ENCODE measurements around the gene DAP.
A peak's percentile ranks its signal among the peaks of the same experiment; 100 is the strongest.

The DAP gene

DNA sequence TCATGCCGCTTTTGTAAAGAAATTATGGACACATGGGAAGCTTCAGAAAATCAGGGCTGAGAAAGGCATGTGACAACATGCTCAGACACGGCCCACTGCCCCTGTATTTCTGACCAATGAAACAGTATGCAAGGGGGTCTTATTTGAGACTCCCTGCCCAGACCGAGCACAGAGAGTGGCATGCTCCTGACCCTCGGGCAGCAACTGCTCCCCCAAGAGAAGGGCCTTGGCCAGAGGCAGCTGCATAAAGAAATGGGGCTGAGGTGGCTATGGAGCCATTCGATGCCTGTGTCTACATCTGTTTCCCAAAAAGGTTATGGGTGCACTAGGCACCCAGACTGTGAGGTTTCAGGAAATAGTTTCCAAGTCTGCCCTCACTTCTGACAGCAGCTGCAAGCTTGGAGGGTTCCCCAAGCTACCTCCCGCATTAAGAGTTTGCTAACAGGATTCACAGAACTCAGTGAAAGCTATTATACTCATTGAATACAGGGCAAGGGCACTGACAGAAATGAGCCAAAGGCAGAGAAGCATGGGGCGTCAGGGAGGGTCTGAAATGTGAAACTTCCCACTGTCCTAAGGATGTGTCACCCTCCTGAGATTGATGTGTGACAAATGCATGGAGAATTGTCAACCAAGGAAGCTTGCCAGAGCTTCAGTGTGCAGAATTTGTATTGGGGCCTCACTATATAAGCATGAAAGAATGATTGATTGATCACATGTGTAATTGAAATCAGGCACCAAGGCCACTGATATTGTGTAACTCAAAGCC is 94.3 kb downstream of the DAP start:
- ATAC-seq: no peak
- TF ChIP-seq ZNF8 (CRISPR knock-in tag; IDR thresholded peaks at IDR 0.05): no peak
- no peak for TF ChIP-seq ARNTL (CRISPR knock-in tag; IDR thresholded peaks at IDR 0.05; ENCODE audit: borderline replicate concordance, low read depth)
- no peak for TF ChIP-seq ZFP30 (CRISPR knock-in tag; IDR thresholded peaks at IDR 0.05)
- TF ChIP-seq PPARA (CRISPR knock-in tag; IDR thresholded peaks at IDR 0.05; ENCODE audit: borderline replicate concordance): no peak
- TF ChIP-seq ZC3H10 (CRISPR knock-in tag; IDR thresholded peaks at IDR 0.05): no peak
- TF ChIP-seq ZFP3 (CRISPR knock-in tag; IDR thresholded peaks at IDR 0.05): no peak
- no peak for TF ChIP-seq ZNF565 (CRISPR knock-in tag; conservative IDR thresholded peaks at IDR 0.05; ENCODE audit: low read depth)
- no peak for TF ChIP-seq CSDC2 (CRISPR knock-in tag; IDR thresholded peaks at IDR 0.05)
- no peak for TF ChIP-seq OSR1 (CRISPR knock-in tag; IDR thresholded peaks at IDR 0.05)
- no peak for TF ChIP-seq CREB5 (CRISPR knock-in tag; IDR thresholded peaks at IDR 0.05; ENCODE audit: low read depth)
- TF ChIP-seq ZNF70 (CRISPR knock-in tag; IDR thresholded peaks at IDR 0.05): no peak
- no peak for TF ChIP-seq GLIS3 (CRISPR knock-in tag; IDR thresholded peaks at IDR 0.05)

GRCh38 chr5:10665799-10666198 is 95.2 kb downstream of the DAP start:
- ATAC-seq: no peak
- TF ChIP-seq TOX (CRISPR knock-in tag; IDR thresholded peaks at IDR 0.05; ENCODE audit: borderline replicate concordance): no peak
- no peak for TF ChIP-seq ZFP30 (CRISPR knock-in tag; IDR thresholded peaks at IDR 0.05)
- no peak for TF ChIP-seq ZFP3 (CRISPR knock-in tag; IDR thresholded peaks at IDR 0.05)
- TF ChIP-seq SNAI2 (CRISPR knock-in tag; IDR thresholded peaks at IDR 0.05): no peak

DNA sequence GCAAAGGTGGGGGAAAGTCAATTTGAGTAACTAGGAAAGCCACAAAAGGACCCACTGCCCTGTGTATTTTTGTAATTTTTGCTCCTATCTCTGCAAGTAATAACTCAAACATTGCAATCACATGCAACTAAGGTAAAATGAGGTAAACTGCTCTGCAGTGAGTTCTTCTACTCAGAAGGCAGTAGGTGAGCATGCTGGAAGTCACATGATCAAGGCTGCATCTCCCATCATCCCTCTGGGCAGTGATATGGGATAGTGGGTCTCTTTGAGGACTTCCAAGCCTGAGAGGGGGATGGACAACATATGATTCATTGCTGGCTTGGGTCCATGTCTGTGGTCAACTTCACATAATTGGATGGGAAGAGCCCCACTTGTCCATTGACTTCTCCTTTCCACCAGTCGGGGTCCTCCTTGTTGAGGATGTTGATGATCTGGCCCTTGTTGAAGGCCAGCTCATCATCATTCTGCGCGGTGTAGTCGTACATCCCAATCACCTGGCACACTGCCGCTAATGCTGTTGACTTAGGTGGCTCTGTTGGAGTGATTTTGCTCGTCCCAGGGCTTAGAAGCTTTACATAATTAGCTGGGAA is 96.8 kb downstream of the DAP start:
- peak; percentile 19 for ATAC-seq

DNA sequence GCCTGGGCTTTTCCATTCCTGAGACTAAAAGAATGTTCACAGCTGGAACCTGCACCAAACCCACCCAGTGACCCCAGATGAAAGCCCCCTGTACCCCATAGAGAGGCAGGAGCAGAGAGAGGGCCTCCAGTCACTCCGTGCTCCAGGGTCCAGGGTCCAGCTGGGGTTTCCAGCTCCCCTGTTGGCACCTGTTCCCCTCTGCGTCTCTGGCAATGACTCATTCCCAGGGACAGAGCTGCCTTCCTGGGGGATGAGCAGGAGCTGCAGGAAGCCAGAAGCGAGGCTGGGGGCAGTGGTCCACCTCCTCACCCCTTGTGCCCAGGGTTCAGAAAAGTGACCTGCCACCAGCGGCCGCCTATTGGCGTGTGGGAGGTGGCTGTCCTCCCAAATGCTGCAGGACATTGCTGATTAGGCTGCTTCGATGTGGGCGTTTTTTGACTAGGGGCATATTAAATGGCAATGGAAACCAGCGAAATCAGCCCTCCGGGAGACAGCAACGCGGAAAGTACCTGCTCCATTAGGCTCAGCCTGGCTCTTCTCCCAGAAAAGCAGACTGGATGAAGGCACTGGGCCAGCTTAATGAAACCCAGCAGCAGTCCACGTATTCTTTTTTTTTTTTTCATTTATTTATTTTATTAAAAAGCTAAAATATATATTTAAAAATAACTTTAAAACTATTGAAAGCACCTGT is 97.4 kb downstream of the DAP start:
- TF ChIP-seq SNAI2 (CRISPR knock-in tag; IDR thresholded peaks at IDR 0.05): peak; percentile 59; the same call in 1 of the 2 replicates
- no peak for TF ChIP-seq ESRRG (CRISPR knock-in tag; IDR thresholded peaks at IDR 0.05)
- 0 out of 2 replicates have a peak, but pooled peaks have one; percentile 5 for TF ChIP-seq ISL1 (CRISPR knock-in tag; IDR thresholded peaks at IDR 0.05)
- TF ChIP-seq OSR1 (CRISPR knock-in tag; IDR thresholded peaks at IDR 0.05): no peak
- no peak for TF ChIP-seq TOX (CRISPR knock-in tag; IDR thresholded peaks at IDR 0.05; ENCODE audit: borderline replicate concordance)
- TF ChIP-seq CSRNP3 (CRISPR knock-in tag; IDR thresholded peaks at IDR 0.05): no peak
- no peak for TF ChIP-seq ZNF8 (CRISPR knock-in tag; IDR thresholded peaks at IDR 0.05)
- TF ChIP-seq, protein P1, sequence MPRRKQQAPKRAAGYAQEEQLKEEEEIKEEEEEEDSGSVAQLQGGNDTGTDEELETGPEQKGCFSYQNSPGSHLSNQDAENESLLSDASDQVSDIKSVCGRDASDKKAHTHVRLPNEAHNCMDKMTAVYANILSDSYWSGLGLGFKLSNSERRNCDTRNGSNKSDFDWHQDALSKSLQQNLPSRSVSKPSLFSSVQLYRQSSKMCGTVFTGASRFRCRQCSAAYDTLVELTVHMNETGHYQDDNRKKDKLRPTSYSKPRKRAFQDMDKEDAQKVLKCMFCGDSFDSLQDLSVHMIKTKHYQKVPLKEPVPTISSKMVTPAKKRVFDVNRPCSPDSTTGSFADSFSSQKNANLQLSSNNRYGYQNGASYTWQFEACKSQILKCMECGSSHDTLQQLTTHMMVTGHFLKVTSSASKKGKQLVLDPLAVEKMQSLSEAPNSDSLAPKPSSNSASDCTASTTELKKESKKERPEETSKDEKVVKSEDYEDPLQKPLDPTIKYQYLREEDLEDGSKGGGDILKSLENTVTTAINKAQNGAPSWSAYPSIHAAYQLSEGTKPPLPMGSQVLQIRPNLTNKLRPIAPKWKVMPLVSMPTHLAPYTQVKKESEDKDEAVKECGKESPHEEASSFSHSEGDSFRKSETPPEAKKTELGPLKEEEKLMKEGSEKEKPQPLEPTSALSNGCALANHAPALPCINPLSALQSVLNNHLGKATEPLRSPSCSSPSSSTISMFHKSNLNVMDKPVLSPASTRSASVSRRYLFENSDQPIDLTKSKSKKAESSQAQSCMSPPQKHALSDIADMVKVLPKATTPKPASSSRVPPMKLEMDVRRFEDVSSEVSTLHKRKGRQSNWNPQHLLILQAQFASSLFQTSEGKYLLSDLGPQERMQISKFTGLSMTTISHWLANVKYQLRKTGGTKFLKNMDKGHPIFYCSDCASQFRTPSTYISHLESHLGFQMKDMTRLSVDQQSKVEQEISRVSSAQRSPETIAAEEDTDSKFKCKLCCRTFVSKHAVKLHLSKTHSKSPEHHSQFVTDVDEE (CRISPR knock-in tag; IDR thresholded peaks at IDR 0.05): no peak
- no peak for TF ChIP-seq PPARA (CRISPR knock-in tag; IDR thresholded peaks at IDR 0.05; ENCODE audit: borderline replicate concordance)
- ATAC-seq: peak; percentile 89

- no peak for ATAC-seq
- no peak for TF ChIP-seq ZNF8 (CRISPR knock-in tag; IDR thresholded peaks at IDR 0.05)
- no peak for TF ChIP-seq ZC3H10 (CRISPR knock-in tag; IDR thresholded peaks at IDR 0.05)
- no peak for TF ChIP-seq ZNF70 (CRISPR knock-in tag; IDR thresholded peaks at IDR 0.05)
- no peak for TF ChIP-seq ZNF565 (CRISPR knock-in tag; conservative IDR thresholded peaks at IDR 0.05; ENCODE audit: low read depth)
- TF ChIP-seq OSR1 (CRISPR knock-in tag; IDR thresholded peaks at IDR 0.05): no peak
- TF ChIP-seq ZFP30 (CRISPR knock-in tag; IDR thresholded peaks at IDR 0.05): no peak
- no peak for TF ChIP-seq TCF4 (CRISPR knock-in tag; IDR thresholded peaks at IDR 0.05; ENCODE audit: borderline replicate concordance)
- TF ChIP-seq PPARA (CRISPR knock-in tag; IDR thresholded peaks at IDR 0.05; ENCODE audit: borderline replicate concordance): no peak
- no peak for TF ChIP-seq CSDC2 (CRISPR knock-in tag; IDR thresholded peaks at IDR 0.05)
- no peak for TF ChIP-seq ZFP3 (CRISPR knock-in tag; IDR thresholded peaks at IDR 0.05)
- no peak for TF ChIP-seq POU6F1 (CRISPR knock-in tag; IDR thresholded peaks at IDR 0.05; ENCODE audit: borderline replicate concordance, low read depth)
- no peak for TF ChIP-seq PATZ1 (CRISPR knock-in tag; IDR thresholded peaks at IDR 0.05; ENCODE audit: borderline replicate concordance)
These were observed 98.2 kb downstream of the DAP start for GRCh38 chr5:10662661-10663488.

All from SK-N-SH treated with all-trans-retinoic acid at 6 μM for 48 hours (cell line).